Measurements from ENCODE around the gene KIF16B.

The KIF16B gene

DNA sequence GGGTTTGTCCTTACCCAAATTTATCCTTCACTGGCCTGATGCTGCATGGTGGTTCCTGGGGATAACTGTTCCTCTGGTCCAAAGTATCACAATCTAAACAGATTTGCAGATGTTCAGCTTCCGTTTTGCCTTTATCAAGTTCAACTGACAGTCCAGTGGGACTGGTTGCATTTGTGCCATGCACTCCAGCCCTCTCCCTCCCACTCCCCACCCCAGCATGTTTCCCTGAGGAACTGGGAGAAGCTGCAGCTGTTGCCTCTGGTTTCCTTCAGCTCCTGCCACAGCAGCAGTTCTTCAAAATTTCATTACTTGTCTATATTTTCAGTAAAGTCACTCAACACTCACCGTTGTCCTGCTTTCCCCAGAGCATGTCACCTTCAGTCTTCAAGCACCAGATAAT lies 39.5 kb upstream of the KIF16B start:
- TF ChIP-seq POLR2AphosphoS5 (IDR thresholded peaks at IDR 0.05; ENCODE audit: low read depth) (no peak), GABPA (IDR thresholded peaks at IDR 0.05; ENCODE audit: low read depth) (no peak), SPI1 (IDR thresholded peaks at IDR 0.05; ENCODE audit: borderline replicate concordance, low read depth) (no peak)
- TF ChIP-seq, protein P1, sequence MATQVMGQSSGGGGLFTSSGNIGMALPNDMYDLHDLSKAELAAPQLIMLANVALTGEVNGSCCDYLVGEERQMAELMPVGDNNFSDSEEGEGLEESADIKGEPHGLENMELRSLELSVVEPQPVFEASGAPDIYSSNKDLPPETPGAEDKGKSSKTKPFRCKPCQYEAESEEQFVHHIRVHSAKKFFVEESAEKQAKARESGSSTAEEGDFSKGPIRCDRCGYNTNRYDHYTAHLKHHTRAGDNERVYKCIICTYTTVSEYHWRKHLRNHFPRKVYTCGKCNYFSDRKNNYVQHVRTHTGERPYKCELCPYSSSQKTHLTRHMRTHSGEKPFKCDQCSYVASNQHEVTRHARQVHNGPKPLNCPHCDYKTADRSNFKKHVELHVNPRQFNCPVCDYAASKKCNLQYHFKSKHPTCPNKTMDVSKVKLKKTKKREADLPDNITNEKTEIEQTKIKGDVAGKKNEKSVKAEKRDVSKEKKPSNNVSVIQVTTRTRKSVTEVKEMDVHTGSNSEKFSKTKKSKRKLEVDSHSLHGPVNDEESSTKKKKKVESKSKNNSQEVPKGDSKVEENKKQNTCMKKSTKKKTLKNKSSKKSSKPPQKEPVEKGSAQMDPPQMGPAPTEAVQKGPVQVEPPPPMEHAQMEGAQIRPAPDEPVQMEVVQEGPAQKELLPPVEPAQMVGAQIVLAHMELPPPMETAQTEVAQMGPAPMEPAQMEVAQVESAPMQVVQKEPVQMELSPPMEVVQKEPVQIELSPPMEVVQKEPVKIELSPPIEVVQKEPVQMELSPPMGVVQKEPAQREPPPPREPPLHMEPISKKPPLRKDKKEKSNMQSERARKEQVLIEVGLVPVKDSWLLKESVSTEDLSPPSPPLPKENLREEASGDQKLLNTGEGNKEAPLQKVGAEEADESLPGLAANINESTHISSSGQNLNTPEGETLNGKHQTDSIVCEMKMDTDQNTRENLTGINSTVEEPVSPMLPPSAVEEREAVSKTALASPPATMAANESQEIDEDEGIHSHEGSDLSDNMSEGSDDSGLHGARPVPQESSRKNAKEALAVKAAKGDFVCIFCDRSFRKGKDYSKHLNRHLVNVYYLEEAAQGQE (IDR thresholded peaks at IDR 0.05; ENCODE audit: insufficient replicate concordance, low read depth) = no peak
- TF ChIP-seq, protein P2, sequence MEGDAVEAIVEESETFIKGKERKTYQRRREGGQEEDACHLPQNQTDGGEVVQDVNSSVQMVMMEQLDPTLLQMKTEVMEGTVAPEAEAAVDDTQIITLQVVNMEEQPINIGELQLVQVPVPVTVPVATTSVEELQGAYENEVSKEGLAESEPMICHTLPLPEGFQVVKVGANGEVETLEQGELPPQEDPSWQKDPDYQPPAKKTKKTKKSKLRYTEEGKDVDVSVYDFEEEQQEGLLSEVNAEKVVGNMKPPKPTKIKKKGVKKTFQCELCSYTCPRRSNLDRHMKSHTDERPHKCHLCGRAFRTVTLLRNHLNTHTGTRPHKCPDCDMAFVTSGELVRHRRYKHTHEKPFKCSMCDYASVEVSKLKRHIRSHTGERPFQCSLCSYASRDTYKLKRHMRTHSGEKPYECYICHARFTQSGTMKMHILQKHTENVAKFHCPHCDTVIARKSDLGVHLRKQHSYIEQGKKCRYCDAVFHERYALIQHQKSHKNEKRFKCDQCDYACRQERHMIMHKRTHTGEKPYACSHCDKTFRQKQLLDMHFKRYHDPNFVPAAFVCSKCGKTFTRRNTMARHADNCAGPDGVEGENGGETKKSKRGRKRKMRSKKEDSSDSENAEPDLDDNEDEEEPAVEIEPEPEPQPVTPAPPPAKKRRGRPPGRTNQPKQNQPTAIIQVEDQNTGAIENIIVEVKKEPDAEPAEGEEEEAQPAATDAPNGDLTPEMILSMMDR (IDR thresholded peaks at IDR 0.05; ENCODE audit: insufficient read depth, low read length) = no peak
- H3K27ac ChIP-seq (replicated peaks) = no peak overlapping the region

DNA sequence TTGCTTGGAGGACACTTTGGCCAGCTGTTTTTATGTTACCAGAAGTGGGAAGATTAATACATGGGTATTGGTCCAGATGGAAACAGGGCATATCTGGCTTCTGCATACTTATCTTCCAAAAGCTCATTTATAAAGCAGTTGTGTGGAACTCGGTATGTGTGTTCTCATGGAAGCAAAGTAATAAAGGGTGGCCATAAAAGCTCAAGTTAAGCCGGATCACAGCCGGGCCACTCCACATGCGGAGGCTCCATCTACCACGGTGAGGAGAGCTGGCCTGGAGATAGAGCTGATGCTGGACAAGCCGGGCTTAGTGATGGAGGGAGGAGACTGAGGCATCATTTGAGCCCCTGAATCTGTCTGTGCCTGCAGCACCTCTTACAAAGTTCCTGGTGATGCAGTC lies 38.6 kb upstream of the KIF16B start:
- no peak for TF ChIP-seq SPI1 (IDR thresholded peaks at IDR 0.05; ENCODE audit: borderline replicate concordance, low read depth)
- no peak for TF ChIP-seq POLR2AphosphoS5 (IDR thresholded peaks at IDR 0.05; ENCODE audit: low read depth)
- TF ChIP-seq, protein P2 (IDR thresholded peaks at IDR 0.05; ENCODE audit: insufficient read depth, low read length) = no peak
- TF ChIP-seq GABPA (IDR thresholded peaks at IDR 0.05; ENCODE audit: low read depth) = no peak
- TF ChIP-seq, protein P1 (IDR thresholded peaks at IDR 0.05; ENCODE audit: insufficient replicate concordance, low read depth) = no peak
- H3K27me3 ChIP-seq (ENCODE audit: insufficient read depth, poor library complexity, severe bottlenecking) = no peaks in the 10 kb centered on the region
- no peak overlapping the region for H3K27ac ChIP-seq (replicated peaks)
- no peak for DNase-seq (ENCODE audit: low read depth in 1 of 2, low spot score in 1 of 2)
- no peak overlapping the region for H3K4me3 ChIP-seq (replicated peaks; ENCODE audit: insufficient read depth, low read length)

More for the DNA sequence above, 39.5 kb upstream of the KIF16B start:
- no peaks in the 10 kb centered on the region for H3K27me3 ChIP-seq (ENCODE audit: insufficient read depth, poor library complexity, severe bottlenecking)
- no peak overlapping the region for H3K4me3 ChIP-seq (replicated peaks; ENCODE audit: insufficient read depth, low read length)
- no peak for DNase-seq (ENCODE audit: low read depth in 1 of 2, low spot score in 1 of 2)

DNA sequence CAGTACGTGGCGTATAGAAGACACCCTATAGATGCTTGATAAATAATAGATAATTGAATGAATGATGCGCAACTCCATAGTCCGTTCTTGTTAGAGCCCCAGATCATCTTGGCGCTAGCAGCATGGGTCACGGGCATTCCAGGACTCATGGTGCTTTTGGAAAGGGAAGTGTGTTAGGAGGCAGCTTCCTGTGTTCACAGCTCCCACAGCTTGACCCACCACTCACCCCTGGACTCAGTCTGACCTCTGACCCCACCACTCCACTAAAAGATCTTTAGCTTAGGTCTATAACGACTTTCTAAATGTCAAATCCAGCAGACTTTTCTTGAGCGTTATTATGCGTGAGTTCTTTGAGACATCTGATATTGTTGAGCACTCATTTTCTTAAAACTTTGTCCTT lies 35.8 kb upstream of the KIF16B start:
- TF ChIP-seq, protein P2 (IDR thresholded peaks at IDR 0.05; ENCODE audit: insufficient read depth, low read length) = no peak
- TF ChIP-seq, protein P1 (IDR thresholded peaks at IDR 0.05; ENCODE audit: insufficient replicate concordance, low read depth) = no peak
- TF ChIP-seq SPI1 (IDR thresholded peaks at IDR 0.05; ENCODE audit: borderline replicate concordance, low read depth) (no peak), GABPA (IDR thresholded peaks at IDR 0.05; ENCODE audit: low read depth) (no peak)
- H3K27me3 ChIP-seq (ENCODE audit: insufficient read depth, poor library complexity, severe bottlenecking) = no peaks in the 10 kb centered on the region
- no peak overlapping the region for H3K27ac ChIP-seq (replicated peaks)
- H3K4me3 ChIP-seq (replicated peaks; ENCODE audit: insufficient read depth, low read length) = no peak overlapping the region
- DNase-seq (ENCODE audit: low read depth in 1 of 2, low spot score in 1 of 2) = no peak
